Measurements from ENCODE around the gene C1QTNF12.

The C1QTNF12 gene

GRCh38 chr1:1285102-1285571, 38.6 kb upstream of the C1QTNF12 start:
- H3K27me3 Mint-ChIP-seq = peaks cover 4% of the 10 kb centered on the region
- H3K27ac Mint-ChIP-seq = no peak overlapping the region
- no peak for DNase-seq
- H3K9me3 Mint-ChIP-seq = peaks cover 0 to 3% of the 10 kb centered on the region in 2 donors
- no peak overlapping the region for H3K4me3 Mint-ChIP-seq
- ATAC-seq = no peak
- H3K4me1 Mint-ChIP-seq = peaks cover 17% of the 10 kb centered on the region

GRCh38 chr1:1284221-1285101, 37.9 kb upstream of the C1QTNF12 start:
- H3K9me3 Mint-ChIP-seq = no peaks in the 10 kb centered on the region
- no peaks in the 10 kb centered on the region for H3K27me3 Mint-ChIP-seq
- no peak for DNase-seq
- H3K4me1 Mint-ChIP-seq = peaks cover 14% of the 10 kb centered on the region
- H3K27ac Mint-ChIP-seq = no peak overlapping the region
- no peak overlapping the region for H3K4me3 Mint-ChIP-seq
- no peak for ATAC-seq

GRCh38 chr1:1283821-1284220, 37.3 kb upstream of the C1QTNF12 start:
- Mint-ChIP-seq H3K4me3 (no peak overlapping the region), H3K4me1 (peaks cover 14% of the 10 kb centered on the region), H3K27me3 (no peaks in the 10 kb centered on the region), H3K27ac (no peak overlapping the region), H3K9me3 (no peaks in the 10 kb centered on the region)
- no peak for ATAC-seq
- DNase-seq = no peak

- Mint-ChIP-seq H3K4me1 (peaks cover 14% of the 10 kb centered on the region), H3K27me3 (no peaks in the 10 kb centered on the region), H3K4me3 (no peak overlapping the region), H3K27ac (no peak overlapping the region), H3K9me3 (no peaks in the 10 kb centered on the region)
- peak; percentile 22 for ATAC-seq
- no peak for DNase-seq
Measured at GRCh38 chr1:1282998-1283397, 36.5 kb upstream of the C1QTNF12 start.

GRCh38 chr1:1281533-1282321, 35.2 kb upstream of the C1QTNF12 start:
- H3K27me3 Mint-ChIP-seq = no peaks in the 10 kb centered on the region
- H3K27ac Mint-ChIP-seq = no peak overlapping the region
- no peaks in the 10 kb centered on the region for H3K9me3 Mint-ChIP-seq
- DNase-seq (no peak), ATAC-seq (no peak)
- no peak overlapping the region for H3K4me3 Mint-ChIP-seq
- peaks cover 14% of the 10 kb centered on the region for H3K4me1 Mint-ChIP-seq

- no peaks in the 10 kb centered on the region for H3K9me3 Mint-ChIP-seq
- no peaks in the 10 kb centered on the region for H3K27me3 Mint-ChIP-seq
- no peak for DNase-seq
- H3K4me1 Mint-ChIP-seq = peaks cover 14% of the 10 kb centered on the region
- ATAC-seq = no peak
- no peak overlapping the region for H3K4me3 Mint-ChIP-seq
- no peak overlapping the region for H3K27ac Mint-ChIP-seq
Measured at GRCh38 chr1:1280782-1281481, 34.4 kb upstream of the C1QTNF12 start.

GRCh38 chr1:1279028-1279427, 32.5 kb upstream of the C1QTNF12 start:
- no peak for DNase-seq
- H3K4me1 Mint-ChIP-seq = peaks cover 21% of the 10 kb centered on the region
- no peak overlapping the region for H3K4me3 Mint-ChIP-seq
- H3K27ac Mint-ChIP-seq = peak overlapping the region in 1 of 2 donors; percentile 25
- no peak for ATAC-seq
- no peaks in the 10 kb centered on the region for H3K27me3 Mint-ChIP-seq
- H3K9me3 Mint-ChIP-seq = no peaks in the 10 kb centered on the region

DNA sequence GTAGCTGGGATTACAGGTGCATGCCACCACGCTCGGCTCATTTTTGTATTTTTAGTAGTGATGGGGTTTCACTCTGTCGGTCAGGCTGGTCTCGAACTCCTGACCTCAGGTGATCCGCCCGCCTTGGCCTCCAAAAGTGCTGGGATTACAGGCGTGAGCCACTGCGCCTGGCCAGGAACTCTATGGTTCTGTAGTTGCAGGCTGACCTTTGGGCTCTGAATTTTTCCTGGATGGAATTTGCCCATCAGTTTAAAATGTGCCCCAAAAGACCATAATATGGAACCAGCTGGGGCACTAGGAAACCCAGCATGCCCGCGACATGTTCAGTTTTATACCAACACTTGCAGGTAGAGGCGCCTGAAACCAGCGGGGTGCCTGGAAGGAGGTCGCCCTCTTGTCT, 32.1 kb upstream of the C1QTNF12 start:
- Mint-ChIP-seq H3K27ac (peak overlapping the region in 1 of 2 donors; percentile 25), H3K9me3 (no peaks in the 10 kb centered on the region), H3K27me3 (no peaks in the 10 kb centered on the region), H3K4me3 (no peak overlapping the region), H3K4me1 (peaks cover 19% of the 10 kb centered on the region)
- DNase-seq = no peak
- no peak for ATAC-seq

- H3K4me1 Mint-ChIP-seq = peaks cover 29% of the 10 kb centered on the region
- H3K27me3 Mint-ChIP-seq = no peaks in the 10 kb centered on the region
- no peak overlapping the region for H3K27ac Mint-ChIP-seq
- DNase-seq (no peak), ATAC-seq (no peak)
- H3K9me3 Mint-ChIP-seq = no peaks in the 10 kb centered on the region
- H3K4me3 Mint-ChIP-seq = no peak overlapping the region
Measured at GRCh38 chr1:1275836-1276235, 29.3 kb upstream of the C1QTNF12 start.

DNA sequence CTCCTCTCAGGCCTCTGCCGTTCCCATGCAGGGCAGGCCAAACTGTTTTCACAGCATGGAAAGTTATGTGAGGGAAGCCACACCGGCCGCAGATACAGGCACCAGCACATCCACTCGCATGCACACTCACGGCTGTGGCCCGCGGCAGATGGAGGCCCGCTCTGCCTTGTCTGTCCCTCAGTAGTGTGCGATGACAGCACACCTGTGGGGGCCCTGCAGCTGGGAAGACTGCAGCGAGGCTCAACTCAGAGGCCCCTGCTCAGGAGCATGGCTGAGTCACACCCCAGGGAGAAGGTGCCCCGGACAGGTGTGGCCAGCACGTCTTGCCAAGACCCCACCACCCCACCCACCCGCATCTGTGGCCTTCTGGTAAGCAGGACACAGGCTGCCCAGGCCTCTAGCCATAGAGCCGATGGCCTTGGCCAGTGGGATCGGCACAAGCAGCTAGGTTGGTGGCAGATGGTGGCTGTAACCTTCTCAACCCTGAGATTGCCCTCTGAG, 28.5 kb upstream of the C1QTNF12 start:
- H3K4me3 Mint-ChIP-seq = peak overlapping the region; percentile 76 to 84
- ATAC-seq = no peak
- no peaks in the 10 kb centered on the region for H3K9me3 Mint-ChIP-seq
- DNase-seq = no peak
- H3K27ac Mint-ChIP-seq = no peak overlapping the region
- peaks cover 38% of the 10 kb centered on the region for H3K4me1 Mint-ChIP-seq
- H3K27me3 Mint-ChIP-seq = no peaks in the 10 kb centered on the region

DNA sequence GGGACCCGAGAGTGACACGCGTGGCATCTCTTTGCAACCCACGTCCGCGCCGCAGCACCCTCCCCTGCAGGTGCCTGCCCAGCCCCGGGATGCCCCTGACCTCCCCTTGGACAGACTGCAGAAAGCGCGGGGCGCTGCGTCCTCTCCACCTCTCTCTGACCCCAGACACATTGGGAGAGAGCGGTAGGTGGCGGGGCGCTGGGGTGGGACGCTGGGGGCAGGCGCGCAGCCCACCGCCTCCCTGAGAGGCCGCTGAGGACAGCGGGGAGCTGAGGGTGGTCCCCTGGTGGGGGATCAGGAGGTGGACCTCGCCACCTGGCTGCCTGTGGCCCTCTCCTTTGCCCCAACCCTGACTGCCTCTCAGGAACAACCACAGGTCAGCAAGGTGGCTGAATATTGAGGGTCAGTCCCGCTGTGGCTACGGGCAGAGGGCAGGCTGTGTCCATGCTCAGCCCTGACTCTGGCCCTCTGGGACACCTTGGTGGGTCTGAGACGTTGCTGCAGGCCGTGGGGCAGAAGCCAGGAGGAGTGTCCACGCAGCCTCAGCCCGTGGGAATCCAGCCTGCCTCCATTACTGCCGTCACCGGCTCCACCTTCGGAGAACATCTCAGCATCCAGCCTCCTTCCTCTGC, 27.9 kb upstream of the C1QTNF12 start:
- Mint-ChIP-seq H3K4me1 (peaks cover 43% of the 10 kb centered on the region), H3K9me3 (no peaks in the 10 kb centered on the region), H3K27me3 (no peaks in the 10 kb centered on the region), H3K4me3 (peak overlapping the region; percentile 76 to 84), H3K27ac (peak overlapping the region in 1 of 2 donors; percentile 48)
- peak; percentile 41 for ATAC-seq
- no peak for DNase-seq

DNA sequence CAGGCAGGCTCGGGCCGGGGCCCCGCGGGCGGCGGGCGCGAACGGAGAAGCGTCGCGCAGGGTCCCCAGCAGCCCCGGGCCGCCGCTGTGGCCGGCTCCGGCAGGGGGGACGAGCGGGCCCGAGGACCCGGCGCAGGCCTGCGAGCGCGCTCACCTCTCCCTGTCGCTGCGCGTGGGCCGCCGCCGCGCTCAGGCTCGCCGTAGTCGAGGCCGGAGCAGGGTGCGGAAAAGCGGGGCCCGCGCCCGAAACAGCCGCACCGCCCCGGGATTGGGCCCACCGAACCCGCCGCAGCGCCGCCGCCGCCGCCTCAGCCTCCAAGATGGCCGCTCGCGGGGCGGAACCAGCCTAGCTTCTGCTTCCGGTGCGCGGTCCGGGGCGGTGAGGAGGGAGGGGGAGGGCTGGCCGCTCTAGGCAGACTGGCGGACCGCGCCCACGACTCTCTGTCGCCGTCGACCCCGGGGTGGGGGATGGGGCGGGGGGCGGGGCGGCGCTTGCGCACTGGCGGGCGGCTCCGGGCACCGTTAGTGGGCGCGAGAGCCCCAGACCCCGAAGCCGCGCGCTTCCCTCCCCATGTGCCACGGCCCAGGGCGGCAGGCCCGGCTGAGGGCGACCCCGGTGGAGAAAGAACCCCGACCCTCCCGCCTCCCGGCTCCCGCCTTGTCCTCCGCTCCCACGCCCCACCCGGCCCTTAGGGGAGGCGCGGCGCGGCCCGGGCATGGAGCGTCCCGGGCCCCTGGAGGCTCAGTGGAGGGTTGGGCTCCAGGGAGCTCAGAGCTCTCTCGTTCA, 27.2 kb upstream of the C1QTNF12 start, which contains the start of gene UBE2J2:
Gene UBE2J2 (minus strand): TSS at position 343 of the 787 bp plus-strand sequence. CDS start 5,862 bp downstream, outside the sequence.
- Mint-ChIP-seq H3K4me3 (peak within 1 kb of the TSS; percentile 88 to 89), H3K4me1 (peaks cover 46% of the 10 kb centered on the region), H3K9me3 (no peaks in the 10 kb centered on the region), H3K27me3 (no peaks in the 10 kb centered on the region), H3K27ac (peak within 1 kb of the TSS; percentile 89 to 97)
- ATAC-seq (peak; percentile 97), DNase-seq (peak; percentile 90 to 92)

DNA sequence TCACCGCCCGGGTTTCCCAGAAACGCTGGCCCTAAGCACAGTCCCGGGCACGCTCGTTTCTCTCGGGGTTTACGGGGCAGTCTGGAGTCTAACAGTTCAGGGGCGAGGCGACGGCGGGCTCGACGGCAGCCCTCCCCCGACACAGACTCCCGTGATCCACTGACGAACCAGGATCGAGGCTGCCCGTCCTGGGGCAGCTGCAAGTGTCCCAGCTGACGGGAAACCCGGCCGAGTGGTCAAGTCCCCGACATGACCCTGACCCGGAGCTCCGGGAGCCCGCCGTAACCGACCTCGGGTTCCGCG, 26.6 kb upstream of the C1QTNF12 start:
- DNase-seq (no peak), ATAC-seq (no peak)
- Mint-ChIP-seq H3K27me3 (no peaks in the 10 kb centered on the region), H3K4me1 (peaks cover 51% of the 10 kb centered on the region), H3K4me3 (peak overlapping the region; percentile 88 to 89), H3K27ac (peak overlapping the region; percentile 89 to 97), H3K9me3 (no peaks in the 10 kb centered on the region)
